ENCODE results near the gene RNF187. TPM values are rescaled to one million over a fixed set of nuclear protein-coding genes. Genes with fewer than 3 reads are reported as not detected.

RNF187 gene
- total and polyA plus RNA-seq, 7 experiments from 2014 or later, result 16.5 to 133 (median 66.3) TPM

DNA sequence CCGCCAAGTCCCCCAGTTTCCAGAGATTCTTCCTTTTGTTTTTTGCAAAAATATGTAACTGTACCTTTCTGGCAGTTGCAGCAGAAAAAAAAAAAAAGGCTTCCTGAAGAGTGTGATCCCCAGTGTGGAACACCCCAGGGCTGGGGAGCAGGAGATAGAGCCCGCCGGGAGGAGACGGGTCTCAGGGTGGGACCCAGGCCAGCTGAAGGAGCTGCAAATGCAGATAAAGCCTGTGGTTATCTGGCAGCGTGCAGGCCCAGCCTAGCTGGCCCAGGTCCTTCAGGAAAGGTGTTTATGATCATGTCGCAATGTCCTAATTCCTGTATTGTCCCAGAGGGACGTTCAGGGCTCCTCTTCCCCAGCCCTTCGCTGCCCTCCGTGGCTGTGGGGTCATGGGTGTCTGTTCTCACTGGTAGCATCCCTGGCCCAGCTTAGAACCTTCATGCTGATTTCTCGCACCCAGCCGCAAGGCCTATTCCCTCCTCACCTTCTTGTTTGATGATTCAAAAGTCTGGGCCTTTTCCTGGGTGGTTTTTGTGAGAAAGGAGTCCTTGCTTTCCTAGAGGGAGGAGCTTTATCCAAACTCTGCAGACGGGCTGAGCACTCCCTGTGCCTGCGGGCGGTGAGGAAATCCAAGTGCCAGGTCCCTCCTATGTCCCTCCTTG, 26.2 kb downstream of the RNF187 start:
- H3K27ac Mint-ChIP-seq, result peak overlapping the region in 1 of 9 donors; percentile 29
- intact Hi-C loops (cut with micrococcal nuclease), result no loop called here
- CTCF ChIA-PET, result interaction anchor here (0.6 kb wide), 1 partner anchor 605 kb away, joined by 3 read pairs; no protein-coding TSS in a partner anchor

GRCh38 chr1:228514421-228514820, 27.2 kb downstream of the RNF187 start:
- Mint-ChIP-seq H3K9me3 (peaks cover 0 to 1% (median 0%) of the 10 kb centered on the region in 11 donors), H3K27ac (no peak overlapping the region), H3K4me3 (no peak overlapping the region), H3K27me3 (peaks cover 14 to 54% (median 35%) of the 10 kb centered on the region in 5 donors), H3K36me3 (no peaks in the 10 kb centered on the region), H3K4me1 (peaks cover 0 to 9% (median 6%) of the 10 kb centered on the region in 7 donors)
- ChIA-PET CTCF (interaction anchor here (1.5 kb wide), 2 partner anchors 13 to 17 kb away, joined by 4 to 5 read pairs; no protein-coding TSS in a partner anchor), POLR2A (no interaction called here)
- Histone ChIP-seq H3K4me3 (ENCODE audit: low read length) (no peak overlapping the region), H3K4me1 (ENCODE audit: control insufficient read depth in 2 of 2, insufficient read depth in 2 of 2, low read length in 2 of 2) (peaks cover 0 to 6% of the 10 kb centered on the region in 2 donors), H3K27me3 (ENCODE audit: control insufficient read depth in 2 of 2, insufficient read depth in 2 of 2, low read length in 2 of 2) (no peaks in the 10 kb centered on the region), H3K9me3 (ENCODE audit: control insufficient read depth in 2 of 3, low read length in 3 of 3) (no peaks in the 10 kb centered on the region), H3K36me3 (ENCODE audit: control insufficient read depth in 2 of 3, insufficient read depth in 3 of 3, low read length in 3 of 3) (no peaks in the 10 kb centered on the region), H3K27ac (ENCODE audit: low read depth, low read length) (no peak overlapping the region)
- DNase-seq (no peak), ATAC-seq (no peak)
- intact Hi-C loops (cut with micrococcal nuclease), result loop anchor here (2.0 kb wide), 3 partner anchors 42 to 250 kb away; no protein-coding TSS in a partner anchor

More for the DNA sequence above, 26.2 kb downstream of the RNF187 start:
- H3K4me1 ChIP-seq (ENCODE audit: control insufficient read depth in 2 of 2, insufficient read depth in 2 of 2, low read length in 2 of 2), result peaks cover 0 to 6% of the 10 kb centered on the region in 2 donors
- peak overlapping the region in 1 of 10 donors; percentile 39 for H3K4me3 Mint-ChIP-seq
- peaks cover 0 to 15% (median 6%) of the 10 kb centered on the region in 7 donors for H3K4me1 Mint-ChIP-seq
- H3K27me3 Mint-ChIP-seq, result peaks cover 8 to 48% (median 31%) of the 10 kb centered on the region in 5 donors
- H3K27me3 ChIP-seq (ENCODE audit: control insufficient read depth in 2 of 2, insufficient read depth in 2 of 2, low read length in 2 of 2), result no peaks in the 10 kb centered on the region
- no peaks in the 10 kb centered on the region for H3K9me3 ChIP-seq (ENCODE audit: control insufficient read depth in 2 of 3, low read length in 3 of 3)
- POLR2A ChIA-PET, result no interaction called here
- peaks cover 0 to 1% (median 0%) of the 10 kb centered on the region in 11 donors for H3K9me3 Mint-ChIP-seq
- H3K27ac ChIP-seq (ENCODE audit: low read depth, low read length), result peak overlapping the region; percentile 16
- H3K4me3 ChIP-seq (ENCODE audit: low read length), result no peak overlapping the region
- no peak for ATAC-seq
- no peaks in the 10 kb centered on the region for H3K36me3 ChIP-seq (ENCODE audit: control insufficient read depth in 2 of 3, insufficient read depth in 3 of 3, low read length in 3 of 3)
- no peaks in the 10 kb centered on the region for H3K36me3 Mint-ChIP-seq
- no peak for DNase-seq

- Mint-ChIP-seq H3K36me3 (peaks cover 0 to 3% (median 0%) of the 10 kb centered on the region in 5 donors), H3K27ac (no peak overlapping the region), H3K4me3 (no peak overlapping the region), H3K27me3 (peaks cover 19 to 56% (median 42%) of the 10 kb centered on the region in 5 donors), H3K4me1 (peaks cover 0 to 8% (median 6%) of the 10 kb centered on the region in 7 donors), H3K9me3 (peaks cover 0 to 2% (median 0%) of the 10 kb centered on the region in 11 donors)
- ATAC-seq, result peak; percentile 67
- ChIA-PET CTCF (interaction anchor here (0.5 to 1.5 kb wide), 4 partner anchors 14 to 515 kb away, joined by 3 to 5 read pairs (median 4); no protein-coding TSS in a partner anchor), POLR2A (interaction anchor here (0.6 kb wide), 1 partner anchor 57 kb away, joined by 3 read pairs; a partner anchor contains a TSS)
- Histone ChIP-seq H3K9me3 (ENCODE audit: control insufficient read depth in 2 of 3, low read length in 3 of 3) (no peaks in the 10 kb centered on the region), H3K36me3 (ENCODE audit: control insufficient read depth in 2 of 3, insufficient read depth in 3 of 3, low read length in 3 of 3) (no peaks in the 10 kb centered on the region), H3K27ac (ENCODE audit: low read depth, low read length) (no peak overlapping the region), H3K4me3 (ENCODE audit: low read length) (no peak overlapping the region), H3K27me3 (ENCODE audit: control insufficient read depth in 2 of 2, insufficient read depth in 2 of 2, low read length in 2 of 2) (no peaks in the 10 kb centered on the region), H3K4me1 (ENCODE audit: control insufficient read depth in 2 of 2, insufficient read depth in 2 of 2, low read length in 2 of 2) (peaks cover 0 to 6% of the 10 kb centered on the region in 2 donors)
- DNase-seq, result peak in 7 of 9 donors; percentile 14 to 57 (median 43)
- intact Hi-C loops (cut with micrococcal nuclease), result loop anchor here (1.0 to 2.0 kb wide), 11 partner anchors 14 to 753 kb away; a partner anchor contains a TSS
These were observed 28.1 kb downstream of the RNF187 start for GRCh38 chr1:228515200-228515834.

GRCh38 chr1:228517655-228518054, 30.5 kb downstream of the RNF187 start:
- ChIA-PET CTCF (no interaction called here), POLR2A (no interaction called here)
- intact Hi-C loops (cut with micrococcal nuclease), result no loop called here
- H3K27ac ChIP-seq (ENCODE audit: low read depth, low read length), result no peak overlapping the region
- no peaks in the 10 kb centered on the region for H3K27me3 ChIP-seq (ENCODE audit: control insufficient read depth in 2 of 2, insufficient read depth in 2 of 2, low read length in 2 of 2)
- ATAC-seq (no peak), DNase-seq (no peak)
- no peaks in the 10 kb centered on the region for H3K36me3 ChIP-seq (ENCODE audit: control insufficient read depth in 2 of 3, insufficient read depth in 3 of 3, low read length in 3 of 3)
- no peaks in the 10 kb centered on the region for H3K9me3 ChIP-seq (ENCODE audit: control insufficient read depth in 2 of 3, low read length in 3 of 3)
- H3K27ac Mint-ChIP-seq, result peak overlapping the region in 1 of 9 donors; percentile 36
- peaks cover 19 to 55% (median 44%) of the 10 kb centered on the region in 5 donors for H3K27me3 Mint-ChIP-seq
- H3K4me3 ChIP-seq (ENCODE audit: low read length), result no peak overlapping the region
- H3K4me1 Mint-ChIP-seq, result peaks cover 0 to 6% (median 6%) of the 10 kb centered on the region in 7 donors
- peaks cover 0 to 4% (median 0%) of the 10 kb centered on the region in 11 donors for H3K9me3 Mint-ChIP-seq
- no peak overlapping the region for H3K4me3 Mint-ChIP-seq
- H3K4me1 ChIP-seq (ENCODE audit: control insufficient read depth in 2 of 2, insufficient read depth in 2 of 2, low read length in 2 of 2), result peaks cover 0 to 6% of the 10 kb centered on the region in 2 donors
- H3K36me3 Mint-ChIP-seq, result peaks cover 0 to 3% (median 0%) of the 10 kb centered on the region in 5 donors

- Histone ChIP-seq H3K27ac (ENCODE audit: low read depth, low read length) (no peak overlapping the region), H3K4me3 (ENCODE audit: low read length) (no peak overlapping the region), H3K36me3 (ENCODE audit: control insufficient read depth in 2 of 3, insufficient read depth in 3 of 3, low read length in 3 of 3) (no peaks in the 10 kb centered on the region), H3K4me1 (ENCODE audit: control insufficient read depth in 2 of 2, insufficient read depth in 2 of 2, low read length in 2 of 2) (no peaks in the 10 kb centered on the region), H3K27me3 (ENCODE audit: control insufficient read depth in 2 of 2, insufficient read depth in 2 of 2, low read length in 2 of 2) (peaks cover 0 to 8% of the 10 kb centered on the region in 2 donors), H3K9me3 (ENCODE audit: control insufficient read depth in 2 of 3, low read length in 3 of 3) (no peaks in the 10 kb centered on the region)
- H3K36me3 Mint-ChIP-seq, result peaks cover 0 to 4% (median 0%) of the 10 kb centered on the region in 5 donors
- H3K27me3 Mint-ChIP-seq, result peaks cover 15 to 66% (median 52%) of the 10 kb centered on the region in 5 donors
- ChIA-PET POLR2A (no interaction called here), CTCF (no interaction called here)
- H3K9me3 Mint-ChIP-seq, result peaks cover 0 to 17% (median 5%) of the 10 kb centered on the region in 11 donors
- ATAC-seq, result no peak
- H3K27ac Mint-ChIP-seq, result no peak overlapping the region
- intact Hi-C loops (cut with micrococcal nuclease), result no loop called here
- H3K4me1 Mint-ChIP-seq, result peaks cover 0 to 2% (median 0%) of the 10 kb centered on the region in 7 donors
- H3K4me3 Mint-ChIP-seq, result no peak overlapping the region
- DNase-seq, result no peak
These were observed 40.4 kb downstream of the RNF187 start for GRCh38 chr1:228527596-228527995.

DNA sequence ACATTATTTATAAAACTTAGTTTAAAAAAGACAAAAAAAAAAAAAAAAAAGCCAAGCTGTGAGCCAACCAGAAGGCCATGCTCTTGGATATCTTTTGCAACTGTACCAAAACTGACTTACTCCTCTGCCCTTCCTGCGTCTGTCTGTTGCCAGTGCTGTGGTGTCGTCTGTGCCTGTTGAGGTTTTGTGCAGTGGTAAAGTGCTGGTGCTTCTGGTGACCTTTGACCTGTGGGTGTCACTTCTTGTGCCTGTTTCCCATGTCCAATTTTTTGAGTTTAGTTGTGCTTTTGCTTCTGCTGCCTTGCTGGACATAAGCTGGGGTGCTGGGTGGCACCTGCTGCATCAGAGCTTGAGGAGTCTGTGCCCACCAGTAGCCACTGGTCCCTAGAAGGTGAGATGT, 41.4 kb downstream of the RNF187 start:
- no peaks in the 10 kb centered on the region for H3K4me1 ChIP-seq (ENCODE audit: control insufficient read depth in 2 of 2, insufficient read depth in 2 of 2, low read length in 2 of 2)
- no peak for ATAC-seq
- H3K27ac Mint-ChIP-seq, result no peak overlapping the region
- H3K4me1 Mint-ChIP-seq, result peaks cover 0 to 2% (median 0%) of the 10 kb centered on the region in 7 donors
- no peak overlapping the region for H3K4me3 ChIP-seq (ENCODE audit: low read length)
- H3K36me3 ChIP-seq (ENCODE audit: control insufficient read depth in 2 of 3, insufficient read depth in 3 of 3, low read length in 3 of 3), result no peaks in the 10 kb centered on the region
- no peak for DNase-seq
- peaks cover 0 to 8% of the 10 kb centered on the region in 2 donors for H3K27me3 ChIP-seq (ENCODE audit: control insufficient read depth in 2 of 2, insufficient read depth in 2 of 2, low read length in 2 of 2)
- peaks cover 9 to 71% (median 58%) of the 10 kb centered on the region in 5 donors for H3K27me3 Mint-ChIP-seq
- ChIA-PET CTCF (no interaction called here), POLR2A (no interaction called here)
- H3K4me3 Mint-ChIP-seq, result no peak overlapping the region
- no peaks in the 10 kb centered on the region for H3K9me3 ChIP-seq (ENCODE audit: control insufficient read depth in 2 of 3, low read length in 3 of 3)
- intact Hi-C loops (cut with micrococcal nuclease), result no loop called here
- peaks cover 0 to 4% (median 0%) of the 10 kb centered on the region in 5 donors for H3K36me3 Mint-ChIP-seq
- H3K27ac ChIP-seq (ENCODE audit: low read depth, low read length), result no peak overlapping the region
- H3K9me3 Mint-ChIP-seq, result peaks cover 0 to 19% (median 2%) of the 10 kb centered on the region in 11 donors
